Colonic mucosa (tissue), 4 donors: ENCODE measurements around the gene CFAP46. TPM values are rescaled to one million over a fixed set of nuclear protein-coding genes. Genes with fewer than 3 reads are reported as not detected.
"Not testable (repeated sequence)": the region's sequence is repeated elsewhere in the genome, so short reads cannot be mapped to it uniquely, and the experiment has no call there.

Source experiments
- DNase-seq: peaks from one replicate; pipeline ENCODE4 v3.0.0-alpha.2; 2020
- H3K27ac ChIP-seq: fragments of 200-600 bp; one replicate; pipeline ENCODE4 v1.8.0; 2021
- H3K27me3 ChIP-seq: fragments of 200-600 bp; one replicate; pipeline ENCODE4 v1.8.0; 2021
- H3K36me3 ChIP-seq: fragments of 200-600 bp; one replicate; pipeline ENCODE4 v1.8.0; 2021
- H3K4me1 ChIP-seq: fragments of 200-600 bp; one replicate; pipeline ENCODE4 v1.8.0; 2021; ENCODE audit warnings: mild to moderate bottlenecking
- H3K4me3 ChIP-seq: fragments of 200-600 bp; one replicate; pipeline ENCODE4 v1.8.0; 2021
- H3K9ac ChIP-seq, 2 donors: one replicate each; pipeline ENCODE4 v1.7.0; 2013; ENCODE audit warnings: control low read depth in 2 of 2, low read depth in 2 of 2, low read length in 2 of 2
- H3K9me3 ChIP-seq: fragments of 200-600 bp; one replicate; pipeline ENCODE4 v1.8.0; 2021
- CTCF ChIP-seq: fragments of 200-600 bp; IDR thresholded peaks from one replicate; pipeline ENCODE4 v1.8.0; 2022; ENCODE audit warnings: antibody characterized with exemption, mild to moderate bottlenecking
- intact Hi-C: fragments of 100-400 bp; cut with DNase I; formaldehyde crosslinking; loops from one replicate; pipeline ENCODE4 v1.14.1; 2022
- total RNA-seq, 2 donors: library from RNA; stranded (reverse); fragmentation: NEBNext Ultra II Directional in 1 of 2; extraction: Animal tissue kit (Norgen Biotek cat#: 25700) in 1 of 2; gene quantifications; one replicate each; pipeline ENCODE4 v1.2.1, GENCODE V29; 2021
- donor health status: healthy.
- donor health status: DM: no; HTN: no; CAD: no.
- donor health status: DM: no; HTN: no; CAD: no.

CFAP46 gene
- total RNA-seq, 2 donors from 2014 or later = 0.13 TPM; not detected in 1

DNA sequence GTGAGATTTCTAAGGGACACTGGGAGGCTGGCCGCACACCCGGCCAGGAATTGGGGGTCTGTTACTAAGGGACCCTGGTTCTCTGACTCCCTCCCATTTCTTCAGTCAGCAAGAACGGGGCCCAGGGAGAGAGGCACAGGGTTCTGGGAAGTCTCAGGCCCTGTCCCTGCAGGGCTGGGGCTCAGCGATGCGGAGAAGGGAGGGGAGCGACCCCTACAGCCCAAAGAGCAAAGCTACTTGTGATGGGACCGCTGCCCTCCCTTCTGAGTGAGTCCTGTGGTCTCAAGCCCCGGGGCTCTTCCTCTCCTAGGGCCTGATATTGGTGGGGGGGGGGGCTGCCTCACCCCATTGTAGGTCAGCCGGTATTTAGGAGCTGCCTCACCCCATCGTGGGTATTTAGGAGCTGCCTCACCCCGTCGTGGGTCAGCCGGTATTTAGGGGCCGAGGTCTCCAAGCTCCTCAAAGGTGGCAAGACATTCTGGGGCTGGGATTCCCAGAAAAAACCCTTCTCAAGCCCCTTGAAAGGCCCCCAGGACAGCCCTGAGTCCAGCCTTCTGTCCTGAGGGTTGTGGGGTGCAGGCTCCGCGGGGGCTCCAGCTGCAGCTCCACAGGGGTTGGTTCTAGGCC, 139.6 kb downstream of the CFAP46 start:
- H3K9me3 ChIP-seq = no peaks in the 10 kb centered on the region
- intact Hi-C loops = no loop called here
- no peaks in the 10 kb centered on the region for H3K27me3 ChIP-seq
- no peaks in the 10 kb centered on the region for H3K36me3 ChIP-seq
- no peak overlapping the region for H3K4me3 ChIP-seq
- H3K9ac ChIP-seq = no peak overlapping the region
- H3K27ac ChIP-seq = no peak overlapping the region
- no peak for DNase-seq
- no peaks in the 10 kb centered on the region for H3K4me1 ChIP-seq
- TF ChIP-seq CTCF = no peak

GRCh38 chr10:132802048-132802447, 140.3 kb downstream of the CFAP46 start:
- Histone ChIP-seq H3K4me3 (no peak overlapping the region), H3K27me3 (no peaks in the 10 kb centered on the region), H3K9ac (no peak overlapping the region), H3K36me3 (no peaks in the 10 kb centered on the region), H3K27ac (no peak overlapping the region), H3K4me1 (no peaks in the 10 kb centered on the region), H3K9me3 (no peaks in the 10 kb centered on the region)
- intact Hi-C loops = no loop called here
- no peak for DNase-seq
- no peak for TF ChIP-seq CTCF

DNA sequence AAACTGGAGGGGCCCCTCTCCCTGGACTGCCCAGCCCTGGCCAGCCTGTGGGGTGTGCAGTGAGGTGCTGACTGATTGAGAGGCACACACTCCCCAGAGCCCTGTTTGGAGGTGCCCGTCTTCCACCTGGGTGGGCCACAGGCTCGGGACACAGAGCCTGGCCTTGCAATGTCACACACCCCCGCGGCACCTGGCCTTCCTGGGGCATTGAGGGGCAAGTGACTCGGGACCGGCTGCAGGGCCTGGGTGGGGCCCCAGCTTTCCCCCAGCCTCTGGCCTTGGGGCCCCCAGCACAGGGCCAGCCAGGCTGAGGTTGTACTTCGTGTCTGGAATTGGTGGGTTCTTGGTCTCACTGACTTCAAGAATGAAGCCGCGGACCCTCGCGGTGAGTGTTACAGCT, 142.5 kb downstream of the CFAP46 start:
- DNase-seq = no peak
- H3K27me3 ChIP-seq = no peaks in the 10 kb centered on the region
- no peaks in the 10 kb centered on the region for H3K4me1 ChIP-seq
- no peaks in the 10 kb centered on the region for H3K9me3 ChIP-seq
- no peak for TF ChIP-seq CTCF
- no peak overlapping the region for H3K27ac ChIP-seq
- no peaks in the 10 kb centered on the region for H3K36me3 ChIP-seq
- H3K9ac ChIP-seq = no peak overlapping the region
- intact Hi-C loops = no loop called here
- no peak overlapping the region for H3K4me3 ChIP-seq

DNA sequence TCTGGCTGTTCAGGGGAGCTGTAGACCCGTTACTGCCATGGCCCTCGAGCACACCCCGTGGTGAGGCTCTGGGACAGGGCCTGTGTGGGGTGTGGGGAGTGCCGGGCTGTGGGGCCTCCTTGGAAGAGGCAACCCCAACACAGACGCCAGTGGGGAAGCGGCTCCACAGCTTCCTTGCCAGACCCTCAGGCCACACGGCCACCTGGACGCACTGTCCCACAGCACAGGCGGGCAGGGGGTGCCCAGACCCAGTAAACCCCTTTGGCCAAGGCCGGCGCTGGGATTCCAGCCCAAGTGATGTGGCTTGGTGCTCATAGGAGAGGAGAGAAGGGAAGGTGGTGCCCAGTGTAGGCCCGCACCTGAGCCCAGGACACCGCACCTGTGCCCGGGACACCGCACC, 143.5 kb downstream of the CFAP46 start:
- intact Hi-C loops = no loop called here
- H3K4me1 ChIP-seq = no peaks in the 10 kb centered on the region
- no peak for DNase-seq

DNA sequence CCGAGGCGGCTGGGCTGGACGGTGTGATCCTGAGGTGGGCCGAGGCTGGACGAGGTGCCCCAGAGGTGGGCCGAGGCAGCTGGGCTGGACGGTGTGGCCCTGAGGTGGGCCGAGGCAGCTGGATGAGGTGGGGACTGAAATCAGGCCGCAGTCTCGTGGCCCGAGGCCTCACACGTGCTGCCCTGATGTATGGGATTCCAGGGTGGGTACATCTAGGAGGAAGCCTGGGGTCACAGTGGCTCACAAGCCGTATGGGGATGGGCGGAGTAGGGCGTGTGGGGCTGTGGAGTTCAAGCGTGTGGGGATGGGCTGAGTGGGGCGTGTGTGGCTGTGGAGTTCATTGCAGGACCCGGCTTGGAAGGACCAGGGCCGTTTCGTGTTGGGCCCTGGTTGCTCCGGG, 144.0 kb downstream of the CFAP46 start:
- Histone ChIP-seq H3K27me3 (no peaks in the 10 kb centered on the region), H3K4me3 (no peak overlapping the region), H3K9me3 (no peaks in the 10 kb centered on the region), H3K27ac (no peak overlapping the region), H3K36me3 (no peaks in the 10 kb centered on the region), H3K4me1 (no peaks in the 10 kb centered on the region), H3K9ac (no peak overlapping the region)
- DNase-seq = no peak
- intact Hi-C loops = no loop called here
- TF ChIP-seq CTCF = no peak

More for the DNA sequence above, 143.5 kb downstream of the CFAP46 start:
- H3K36me3 ChIP-seq = no peaks in the 10 kb centered on the region
- no peak overlapping the region for H3K4me3 ChIP-seq
- H3K27ac ChIP-seq = no peak overlapping the region
- H3K27me3 ChIP-seq = no peaks in the 10 kb centered on the region
- no peaks in the 10 kb centered on the region for H3K9me3 ChIP-seq
- TF ChIP-seq CTCF = no peak
- no peak overlapping the region for H3K9ac ChIP-seq

DNA sequence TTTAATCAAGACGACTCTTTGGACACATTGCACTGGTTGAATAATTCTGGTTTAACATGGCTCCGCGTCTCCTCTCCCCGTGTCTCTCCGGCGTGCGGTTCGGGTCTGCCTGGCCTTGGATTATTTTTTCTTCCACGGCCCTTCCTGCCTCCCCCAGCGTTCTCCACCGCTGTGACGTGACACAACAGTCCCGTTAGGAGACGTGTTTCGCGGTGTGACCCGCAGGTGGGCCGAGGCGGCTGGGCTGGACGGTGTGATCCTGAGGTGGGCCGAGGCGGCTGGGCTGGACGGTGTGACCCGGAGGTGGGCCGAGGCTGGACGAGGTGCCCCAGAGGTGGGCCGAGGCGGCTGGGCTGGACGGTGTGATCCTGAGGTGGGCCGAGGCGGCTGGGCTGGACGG, 144.4 kb downstream of the CFAP46 start:
- H3K4me1 ChIP-seq, intact Hi-C loops, H3K9me3 ChIP-seq, H3K9ac ChIP-seq, H3K27me3 ChIP-seq, H3K4me3 ChIP-seq, DNase-seq, H3K36me3 ChIP-seq, H3K27ac ChIP-seq: not testable (repeated sequence)
